Activated naive CD8-positive, alpha-beta T cell treated with anti-CD3 and anti-CD28 coated beads, Interleukin-2, amount 10 ng/mL, durations not matched to agents 7 days and 5 days (primary cell): Measurements from ENCODE around the gene WNT9B. TPM values are rescaled to one million over a fixed set of nuclear protein-coding genes. Genes with fewer than 3 reads are reported as not detected.

Experiments used
- ATAC-seq: fragments of 150-1000 bp; cut with Tn5 transposase; one replicate; pipeline ENCODE4 v1.10.0; 2021; ENCODE audit warnings: low read depth, moderate library complexity
- POLR2A ChIA-PET: fragments of 350-600 bp; sonication (Branson Sonifier 250); formaldehyde crosslinking; loops from one replicate; lab custom pipeline; 2021; ENCODE audit warnings: antibody characterized with exemption; lab: Charles Lee
- DNase-seq: peaks from one replicate; pipeline ENCODE4 v3.0.0; 2021
- H3K27ac Mint-ChIP-seq: one replicate; pipeline ENCODE4 v1.8.0; 2022; ENCODE audit warnings: mild to moderate bottlenecking, mixed read lengths
- H3K27me3 Mint-ChIP-seq: one replicate; pipeline ENCODE4 v1.8.0; 2022; ENCODE audit warnings: mild to moderate bottlenecking, moderate library complexity, mixed read lengths
- H3K36me3 Mint-ChIP-seq: one replicate; pipeline ENCODE4 v1.8.0; 2021; ENCODE audit warnings: mild to moderate bottlenecking, mixed read lengths
- H3K4me1 Mint-ChIP-seq: one replicate; pipeline ENCODE4 v1.8.0; 2021; ENCODE audit warnings: mixed read lengths
- H3K4me3 Mint-ChIP-seq: one replicate; pipeline ENCODE4 v1.8.0; 2022; ENCODE audit warnings: mild to moderate bottlenecking, moderate library complexity, mixed read lengths
- H3K9me3 Mint-ChIP-seq: one replicate; pipeline ENCODE4 v1.8.0; 2021; ENCODE audit warnings: mixed read lengths
- total RNA-seq, 2 experiments: library from RNA; stranded (reverse); gene quantifications; one replicate each; pipeline ENCODE4 v1.2.3, GENCODE V29; 2021

WNT9B gene
- total RNA-seq, 2 experiments from 2014 or later = not detected

GRCh38 chr17:46818316-46818928, 33.0 kb upstream of the WNT9B start, which contains the start of gene WNT3:
TSS of gene WNT3 (minus strand) at chr17:46818692. CDS start at chr17:46818597, 95 bp downstream.
- H3K9me3 Mint-ChIP-seq = no peaks in the 10 kb centered on the region
- H3K27ac Mint-ChIP-seq = no peak within 1 kb of the TSS
- no peaks in the 10 kb centered on the region for H3K36me3 Mint-ChIP-seq
- DNase-seq (peak; percentile 61), ATAC-seq (peak; percentile 68)
- POLR2A ChIA-PET = no interaction called here
- H3K27me3 Mint-ChIP-seq = peaks cover 71% of the 10 kb centered on the region
- peak within 1 kb of the TSS; percentile 74 for H3K4me3 Mint-ChIP-seq
- peaks cover 13% of the 10 kb centered on the region for H3K4me1 Mint-ChIP-seq

GRCh38 chr17:46818929-46819859, 32.2 kb upstream of the WNT9B start:
- ATAC-seq = no peak
- H3K27ac Mint-ChIP-seq = no peak overlapping the region
- no peaks in the 10 kb centered on the region for H3K9me3 Mint-ChIP-seq
- peaks cover 67% of the 10 kb centered on the region for H3K27me3 Mint-ChIP-seq
- H3K36me3 Mint-ChIP-seq = no peaks in the 10 kb centered on the region
- H3K4me1 Mint-ChIP-seq = peaks cover 13% of the 10 kb centered on the region
- peak overlapping the region; percentile 52 for H3K4me3 Mint-ChIP-seq
- POLR2A ChIA-PET = no interaction called here
- DNase-seq = peak; percentile 50

GRCh38 chr17:46819906-46820351, 31.5 kb upstream of the WNT9B start:
- POLR2A ChIA-PET = no interaction called here
- H3K4me3 Mint-ChIP-seq = peak overlapping the region; percentile 52
- ATAC-seq = no peak
- H3K9me3 Mint-ChIP-seq = no peaks in the 10 kb centered on the region
- H3K36me3 Mint-ChIP-seq = no peaks in the 10 kb centered on the region
- DNase-seq = no peak
- H3K4me1 Mint-ChIP-seq = peaks cover 13% of the 10 kb centered on the region
- H3K27ac Mint-ChIP-seq = no peak overlapping the region
- peaks cover 72% of the 10 kb centered on the region for H3K27me3 Mint-ChIP-seq

GRCh38 chr17:46820592-46821450, 30.6 kb upstream of the WNT9B start:
- ATAC-seq = no peak
- Mint-ChIP-seq H3K36me3 (no peaks in the 10 kb centered on the region), H3K4me3 (no peak overlapping the region), H3K4me1 (peaks cover 13% of the 10 kb centered on the region), H3K27me3 (peaks cover 76% of the 10 kb centered on the region), H3K9me3 (no peaks in the 10 kb centered on the region), H3K27ac (no peak overlapping the region)
- no peak for DNase-seq
- POLR2A ChIA-PET = no interaction called here

GRCh38 chr17:46821482-46822387, 29.6 kb upstream of the WNT9B start:
- H3K27me3 Mint-ChIP-seq = peaks cover 69% of the 10 kb centered on the region

GRCh38 chr17:46822388-46822921, 28.9 kb upstream of the WNT9B start:
- Mint-ChIP-seq H3K27ac (no peak overlapping the region), H3K4me1 (peaks cover 10% of the 10 kb centered on the region), H3K4me3 (no peak overlapping the region), H3K27me3 (peaks cover 63% of the 10 kb centered on the region), H3K36me3 (no peaks in the 10 kb centered on the region), H3K9me3 (no peaks in the 10 kb centered on the region)
- no peak for ATAC-seq
- POLR2A ChIA-PET = no interaction called here
- peak; percentile 74 for DNase-seq

More at GRCh38 chr17:46821482-46822387, 29.6 kb upstream of the WNT9B start:
- no peak for DNase-seq
- POLR2A ChIA-PET = no interaction called here
- Mint-ChIP-seq H3K27ac (no peak overlapping the region), H3K4me1 (peaks cover 13% of the 10 kb centered on the region), H3K9me3 (no peaks in the 10 kb centered on the region), H3K4me3 (no peak overlapping the region), H3K36me3 (no peaks in the 10 kb centered on the region)
- no peak for ATAC-seq

- no peak overlapping the region for H3K4me3 Mint-ChIP-seq
- no peaks in the 10 kb centered on the region for H3K9me3 Mint-ChIP-seq
- DNase-seq = no peak
- H3K27ac Mint-ChIP-seq = no peak overlapping the region
- ATAC-seq = no peak
- H3K36me3 Mint-ChIP-seq = no peaks in the 10 kb centered on the region
- H3K4me1 Mint-ChIP-seq = peaks cover 4% of the 10 kb centered on the region
- POLR2A ChIA-PET = no interaction called here
- H3K27me3 Mint-ChIP-seq = peaks cover 60% of the 10 kb centered on the region
Observed at GRCh38 chr17:46823657-46824056, 27.7 kb upstream of the WNT9B start.

GRCh38 chr17:46826116-46826515, 25.3 kb upstream of the WNT9B start:
- Mint-ChIP-seq H3K4me1 (peaks cover 2% of the 10 kb centered on the region), H3K36me3 (no peaks in the 10 kb centered on the region), H3K4me3 (no peak overlapping the region), H3K27me3 (peaks cover 50% of the 10 kb centered on the region), H3K27ac (no peak overlapping the region), H3K9me3 (no peaks in the 10 kb centered on the region)
- POLR2A ChIA-PET = interaction anchor here (0.7 kb wide), 1 partner anchor 38 kb away, joined by 4 read pairs; no protein-coding TSS in a partner anchor
- DNase-seq (no peak), ATAC-seq (no peak)

GRCh38 chr17:46827274-46827673, 24.1 kb upstream of the WNT9B start:
- Mint-ChIP-seq H3K27ac (no peak overlapping the region), H3K36me3 (no peaks in the 10 kb centered on the region), H3K9me3 (no peaks in the 10 kb centered on the region), H3K4me3 (no peak overlapping the region), H3K4me1 (peaks cover under 1% of the 10 kb centered on the region), H3K27me3 (peaks cover 40% of the 10 kb centered on the region)
- no peak for DNase-seq
- POLR2A ChIA-PET = no interaction called here
- ATAC-seq = no peak

- peaks cover 5% of the 10 kb centered on the region for H3K4me1 Mint-ChIP-seq
- DNase-seq (no peak), ATAC-seq (no peak)
- H3K27ac Mint-ChIP-seq = no peak overlapping the region
- H3K27me3 Mint-ChIP-seq = peaks cover 35% of the 10 kb centered on the region
- POLR2A ChIA-PET = no interaction called here
- no peaks in the 10 kb centered on the region for H3K9me3 Mint-ChIP-seq
- no peaks in the 10 kb centered on the region for H3K36me3 Mint-ChIP-seq
- H3K4me3 Mint-ChIP-seq = no peak overlapping the region
Observed at GRCh38 chr17:46831573-46832330, 19.6 kb upstream of the WNT9B start.

GRCh38 chr17:46832331-46832821, 19.0 kb upstream of the WNT9B start:
- DNase-seq (no peak), ATAC-seq (no peak)
- no peaks in the 10 kb centered on the region for H3K9me3 Mint-ChIP-seq
- peaks cover 33% of the 10 kb centered on the region for H3K27me3 Mint-ChIP-seq
- POLR2A ChIA-PET = no interaction called here
- H3K4me1 Mint-ChIP-seq = peaks cover 5% of the 10 kb centered on the region
- no peak overlapping the region for H3K27ac Mint-ChIP-seq
- no peak overlapping the region for H3K4me3 Mint-ChIP-seq
- no peaks in the 10 kb centered on the region for H3K36me3 Mint-ChIP-seq
